Skin epidermis (tissue), 12 donors: ENCODE measurements around the gene SPATA21.
"Not testable (repeated sequence)": the region's sequence is repeated elsewhere in the genome, so short reads cannot be mapped to it uniquely, and the experiment has no call there.

Source experiments
- H3K27ac ChIP-seq, 21 experiments: fragments of 200-600 bp; sonication (generic) in 11 of 21; one replicate each; pipeline ENCODE4 v1.5.0; 2020; ENCODE audit warnings: mild to moderate bottlenecking in 3 of 21, inconsistent platforms in 2 of 21, moderate library complexity in 2 of 21
- H3K4me3 ChIP-seq, 7 experiments: fragments of 200-600 bp; sonication (generic) in 2 of 7; one replicate each; pipeline ENCODE4 v1.5.0; 2020; ENCODE audit warnings: inconsistent platforms in 2 of 7, mild to moderate bottlenecking in 2 of 7, moderate library complexity in 1 of 7

SPATA21 gene

DNA sequence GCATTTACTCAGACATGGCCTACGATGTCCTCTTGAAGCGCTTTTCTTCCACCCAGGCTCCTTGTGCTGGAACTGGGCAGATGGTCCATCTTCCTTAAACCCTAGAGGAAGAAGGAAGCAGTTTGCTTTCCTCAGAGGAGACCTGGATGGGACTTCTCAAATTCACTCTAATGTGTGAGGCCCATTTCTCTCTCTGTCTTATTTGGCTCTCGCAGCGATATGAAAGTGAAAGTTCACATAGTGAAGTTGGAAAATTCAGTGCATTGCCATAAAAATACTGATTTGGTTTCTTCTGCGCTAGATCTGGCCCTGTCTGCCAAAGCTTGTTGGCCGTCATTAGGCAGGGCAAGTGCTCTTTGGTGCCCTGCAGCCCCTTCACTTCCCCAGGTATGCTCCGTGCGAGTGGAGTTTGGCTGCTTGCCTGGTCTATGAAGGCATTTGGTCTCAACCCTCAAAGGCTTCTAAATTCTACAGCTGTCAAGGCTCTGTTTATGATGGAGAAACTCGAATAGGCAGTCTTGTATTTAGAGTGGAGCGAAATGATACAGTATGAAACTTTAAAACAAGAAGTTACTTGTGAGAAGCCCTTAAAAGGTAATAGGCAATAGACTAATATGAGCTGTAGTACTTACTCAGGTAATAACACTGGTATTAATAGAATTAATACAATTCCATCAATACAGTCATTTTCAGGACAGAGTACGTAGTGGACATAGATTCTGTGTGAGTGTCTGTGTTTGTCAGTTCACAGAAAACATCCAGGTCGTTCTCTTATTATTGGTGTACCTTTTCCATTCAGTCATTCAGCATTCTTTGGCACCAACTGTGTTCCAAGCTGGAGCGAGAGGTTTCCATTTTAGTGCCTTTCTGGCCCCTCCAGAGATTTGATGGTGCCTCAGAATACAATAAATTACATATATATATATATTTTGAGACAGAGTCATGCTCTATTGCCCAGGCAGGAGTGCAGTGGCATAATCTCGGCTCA is 49.7 kb downstream of the SPATA21 start:
- peak overlapping the region in 15 of 21 experiments; percentile 3 to 78 (median 36) for H3K27ac ChIP-seq
- H3K4me3 ChIP-seq, result peak overlapping the region in 1 of 7 experiments; percentile 30

DNA sequence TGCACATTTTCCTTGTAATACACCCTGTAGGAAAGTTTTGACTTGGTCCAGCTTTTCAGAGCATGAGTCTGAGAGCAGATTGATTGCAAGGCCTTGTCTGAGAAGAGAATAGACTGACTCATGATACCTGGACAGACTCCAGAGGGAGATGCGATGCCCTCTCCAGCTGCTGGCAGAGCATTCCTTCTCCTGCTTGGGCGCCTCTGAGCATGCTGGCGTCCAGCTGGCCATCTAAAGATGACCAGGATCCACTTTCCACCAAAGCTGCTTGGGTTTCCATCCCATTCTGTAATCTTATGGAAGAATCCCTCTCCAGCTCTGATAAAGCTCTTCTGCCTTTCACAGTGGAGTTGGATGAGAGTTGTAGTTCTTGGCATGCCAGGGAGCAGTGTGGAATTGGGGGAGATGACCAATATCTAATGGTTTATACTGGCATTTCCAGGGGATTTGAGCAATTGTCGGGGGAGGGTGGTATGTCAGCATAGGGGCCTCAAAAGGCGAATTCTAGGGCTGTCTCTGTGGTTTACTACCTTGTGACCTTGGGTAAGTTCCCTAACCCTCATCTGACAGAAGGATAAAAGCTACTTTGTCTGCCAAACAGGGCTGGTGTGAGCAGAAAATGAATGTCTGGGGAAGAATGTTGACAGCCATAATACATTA is 50.6 kb downstream of the SPATA21 start:
- Histone ChIP-seq H3K4me3 (no peak overlapping the region), H3K27ac (peak overlapping the region in 14 of 21 experiments; percentile 10 to 78 (median 36))

DNA sequence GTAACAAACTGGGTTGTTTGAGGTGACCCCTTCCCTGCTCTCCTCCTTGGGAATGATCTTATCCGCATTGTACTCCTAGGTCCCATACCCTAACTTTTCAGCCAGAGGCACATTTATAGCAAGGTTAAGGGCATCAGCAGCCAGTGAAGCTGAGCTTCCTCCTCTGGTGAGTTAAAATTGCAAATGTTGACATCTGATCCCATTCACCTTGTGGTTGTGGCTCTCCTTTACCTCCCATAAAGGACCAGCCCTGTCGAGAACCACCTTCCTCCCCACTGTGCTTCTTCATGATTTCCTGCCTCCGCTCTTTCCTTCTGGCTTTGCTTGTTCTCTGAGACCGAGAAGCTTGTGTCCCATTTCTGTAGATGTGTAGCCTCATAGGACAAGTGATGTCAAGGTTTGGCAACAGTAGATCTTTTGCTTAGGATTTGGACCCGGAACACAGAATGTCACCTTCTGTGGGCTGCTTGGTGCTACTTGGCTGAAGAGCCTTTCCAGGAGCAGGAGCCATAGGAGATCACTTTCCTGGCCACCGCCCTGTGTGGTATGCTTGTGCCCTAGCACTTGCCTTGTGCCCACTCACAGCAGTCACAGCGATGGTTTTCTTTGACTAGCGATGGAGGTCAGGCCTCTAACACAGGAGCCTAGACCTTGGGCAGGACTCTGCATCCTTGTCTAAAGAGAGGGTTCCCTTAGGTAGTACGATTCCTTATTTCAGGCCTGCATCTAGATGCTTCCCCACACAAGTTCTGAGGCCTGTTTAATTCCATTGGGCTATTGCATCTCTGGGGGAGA is 51.4 kb downstream of the SPATA21 start:
- Histone ChIP-seq H3K4me3 (no peak overlapping the region), H3K27ac (peak overlapping the region in 5 of 21 experiments; percentile 12 to 37 (median 28))

DNA sequence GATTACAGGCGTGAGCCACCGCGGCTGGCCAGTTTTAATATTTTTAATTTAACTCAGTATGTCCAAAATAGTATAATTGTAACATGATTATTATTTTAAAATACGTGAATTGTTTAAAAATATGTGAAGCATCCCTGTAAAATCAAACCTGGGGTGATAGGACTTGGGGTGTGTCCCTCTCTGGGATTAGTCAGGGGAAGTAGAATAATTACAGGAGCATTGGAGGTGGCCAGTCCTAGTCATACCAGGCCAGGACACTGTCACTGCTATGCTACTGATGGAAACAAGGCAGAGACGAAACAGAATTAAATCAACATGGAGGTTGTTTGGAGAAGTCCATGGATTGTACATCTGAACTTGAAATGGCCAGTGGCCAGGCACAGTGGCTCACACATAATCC is 53.3 kb downstream of the SPATA21 start:
- Histone ChIP-seq H3K4me3 (no peak overlapping the region), H3K27ac (no peak overlapping the region)

DNA sequence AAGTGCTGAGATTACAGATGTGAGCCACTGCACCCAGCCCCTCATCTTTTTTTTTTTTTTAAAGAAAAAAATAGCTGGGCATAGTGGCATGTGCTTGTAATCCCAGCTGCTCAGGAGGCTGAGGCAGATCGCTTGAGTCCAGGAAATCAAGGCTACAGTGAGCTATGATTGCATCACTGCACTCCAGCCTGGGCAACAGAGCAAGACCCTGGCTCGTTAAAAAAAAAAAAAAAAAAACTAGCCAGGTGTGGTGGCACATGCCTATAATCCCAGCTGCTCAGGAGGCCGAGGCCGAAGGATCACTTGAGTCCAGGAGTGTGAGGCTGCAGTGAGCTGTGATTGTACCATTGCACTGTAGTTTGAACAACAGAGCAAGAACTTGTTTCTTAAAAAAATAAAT is 56.4 kb downstream of the SPATA21 start:
- no peak overlapping the region for H3K4me3 ChIP-seq
- no peak overlapping the region for H3K27ac ChIP-seq

DNA sequence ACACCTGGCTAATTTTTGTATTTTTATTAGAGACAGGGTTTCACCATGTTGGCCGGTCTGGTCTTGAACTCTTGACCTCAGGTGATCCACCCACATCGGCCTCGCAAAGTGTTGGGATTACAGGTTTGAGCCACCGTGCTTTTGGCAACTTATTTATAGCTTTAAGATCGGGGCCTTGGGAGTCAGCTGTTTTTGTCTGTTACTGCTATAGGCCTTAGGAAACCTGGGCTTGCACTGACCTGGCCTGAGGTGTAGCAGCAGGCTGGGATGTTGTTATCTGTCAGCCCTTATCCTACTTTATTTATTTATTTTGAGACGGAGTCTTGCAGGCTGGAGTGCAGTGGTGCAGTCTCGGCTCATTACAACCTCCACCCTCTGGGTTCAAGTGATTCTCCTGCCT is 58.8 kb downstream of the SPATA21 start:
- H3K4me3 ChIP-seq, result no peak overlapping the region
- H3K27ac ChIP-seq, result no peak overlapping the region

DNA sequence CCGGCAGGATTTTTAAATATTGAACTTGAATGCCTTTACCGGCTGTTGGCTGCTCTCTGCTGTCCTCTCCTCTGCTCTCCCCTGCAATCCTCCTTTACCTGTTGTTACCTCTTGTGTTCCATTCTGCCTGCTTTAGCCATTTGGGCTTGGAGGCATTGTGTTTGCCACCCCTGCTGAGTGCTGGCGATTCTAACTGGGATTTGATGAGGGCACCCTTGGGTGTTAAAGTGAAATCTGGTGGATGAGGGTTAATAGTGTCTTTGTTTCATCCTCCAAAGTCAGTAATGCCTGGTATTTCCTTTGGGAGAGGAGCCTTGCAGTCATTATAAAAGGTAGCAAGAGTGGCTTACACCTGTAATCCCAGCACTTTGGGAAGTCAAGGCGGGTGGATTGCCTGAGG is 60.3 kb downstream of the SPATA21 start:
- H3K27ac ChIP-seq, result no peak overlapping the region
- H3K4me3 ChIP-seq, result no peak overlapping the region

DNA sequence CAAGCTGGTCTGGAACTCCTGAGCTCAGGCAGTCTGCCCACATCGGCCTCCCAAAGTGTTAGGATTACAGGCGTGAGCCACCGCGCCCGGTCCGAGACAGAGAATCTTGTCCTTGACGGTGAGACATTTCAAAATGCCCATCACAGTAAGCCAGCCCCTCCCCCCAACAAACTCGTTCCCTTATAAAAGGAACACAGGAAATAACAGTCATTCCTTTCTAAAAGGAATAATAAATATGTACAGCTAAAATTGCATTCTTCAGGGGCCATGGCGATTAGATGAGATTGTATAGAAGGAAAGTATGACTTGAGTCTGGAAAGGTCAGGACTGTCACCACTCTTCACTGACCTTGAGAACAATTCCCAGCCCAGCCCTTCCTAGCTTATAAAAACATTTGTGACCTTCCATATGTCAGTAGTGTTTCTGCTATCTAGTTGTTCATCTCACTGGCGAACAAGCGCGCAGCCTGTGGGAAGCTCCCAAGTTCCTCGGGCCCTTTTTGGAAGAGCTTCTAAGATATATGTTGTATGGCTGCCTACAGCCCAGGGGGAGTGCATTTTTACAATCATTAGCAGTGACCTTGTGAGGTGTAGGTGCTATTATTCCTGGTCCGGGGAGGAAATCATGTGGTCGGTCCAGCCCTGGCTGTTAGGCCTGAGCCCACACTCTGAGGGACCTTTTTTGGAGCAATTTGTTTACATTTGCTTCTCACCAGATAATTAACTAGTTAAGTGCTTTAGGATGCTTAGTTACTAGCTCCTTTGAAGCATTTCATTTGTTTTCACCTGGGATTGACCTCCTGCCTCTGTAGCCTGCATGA is 61.5 kb downstream of the SPATA21 start:
- no peak overlapping the region for H3K4me3 ChIP-seq
- H3K27ac ChIP-seq, result peak overlapping the region in 6 of 21 experiments; percentile 1 to 61 (median 19)

DNA sequence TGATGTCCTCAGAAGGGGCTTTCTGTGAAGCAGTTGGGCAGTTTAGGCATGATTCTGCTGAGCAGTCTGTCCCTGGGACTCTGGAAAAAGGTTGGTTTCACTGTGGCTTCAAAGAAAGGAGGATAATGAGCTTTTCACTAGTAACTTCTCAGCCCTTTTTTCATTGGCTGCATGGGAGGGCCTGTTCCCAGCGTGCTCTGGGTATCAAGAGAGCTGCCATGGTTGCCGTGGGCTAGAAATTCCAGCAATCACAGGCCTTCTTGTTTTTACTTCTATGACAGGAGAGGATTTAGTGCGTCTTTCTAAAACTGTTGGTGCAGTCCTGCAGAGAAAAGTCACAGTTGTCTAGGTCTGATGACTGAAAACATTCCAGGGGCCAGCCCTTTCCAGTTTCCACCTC is 63.0 kb downstream of the SPATA21 start:
- Histone ChIP-seq H3K4me3 (no peak overlapping the region), H3K27ac (no peak overlapping the region)

DNA sequence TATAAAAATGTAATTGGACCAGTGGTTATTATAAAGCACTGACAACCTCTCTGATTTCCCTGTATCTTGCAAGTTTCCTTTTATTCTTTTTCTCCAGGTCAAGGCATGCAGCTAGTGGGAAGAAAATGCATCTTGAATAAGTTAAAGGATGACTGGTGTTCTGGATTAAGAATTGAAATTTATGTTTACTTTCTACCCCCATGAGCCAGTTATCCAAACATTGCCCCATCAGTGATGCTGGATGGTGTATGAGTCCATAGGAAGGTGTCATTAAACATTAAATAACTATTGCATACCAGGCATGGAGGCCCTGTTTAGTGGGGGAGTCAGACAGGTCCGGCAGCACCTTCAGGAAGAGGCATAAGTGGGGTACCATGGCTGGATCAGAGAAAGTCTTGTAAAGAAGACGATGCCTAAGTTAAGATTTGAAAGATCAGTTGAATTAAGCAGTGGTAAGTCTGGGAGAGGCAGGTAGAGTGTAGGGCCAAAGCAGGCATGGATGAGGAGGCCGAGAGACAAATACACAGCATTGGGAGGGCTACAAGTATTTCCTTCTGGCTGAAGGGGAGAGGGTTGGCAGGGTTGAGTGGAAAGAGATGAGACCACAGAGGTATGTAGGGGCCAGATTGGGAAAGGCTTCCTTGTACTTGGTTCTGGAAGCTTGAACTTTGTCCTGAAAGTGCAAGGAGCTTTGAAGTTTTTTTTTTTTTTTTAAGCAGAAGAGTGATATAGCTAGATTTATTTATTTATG is 64.5 kb downstream of the SPATA21 start:
- H3K27ac ChIP-seq, result no peak overlapping the region
- H3K4me3 ChIP-seq, result no peak overlapping the region

DNA sequence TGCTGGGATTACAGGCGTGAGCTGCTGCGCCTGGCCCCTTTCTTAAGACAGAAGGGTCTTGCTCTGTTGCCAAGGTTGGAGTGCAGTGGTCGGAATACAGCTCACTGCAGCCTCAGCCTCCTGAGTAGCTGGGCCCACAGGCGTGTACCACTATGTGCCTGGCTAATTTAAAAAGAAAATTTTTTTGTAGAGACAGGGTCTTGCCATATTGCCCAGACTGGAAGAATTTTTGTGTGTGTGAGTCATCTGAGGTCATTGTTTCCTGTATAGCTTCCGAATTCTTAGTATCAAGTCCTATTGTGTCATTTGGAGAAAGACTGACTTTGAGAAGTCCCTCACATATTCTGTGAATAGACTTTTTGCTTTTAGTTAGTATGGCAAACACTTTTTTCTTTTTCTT is 65.5 kb downstream of the SPATA21 start:
- H3K27ac ChIP-seq, result no peak overlapping the region
- no peak overlapping the region for H3K4me3 ChIP-seq

DNA sequence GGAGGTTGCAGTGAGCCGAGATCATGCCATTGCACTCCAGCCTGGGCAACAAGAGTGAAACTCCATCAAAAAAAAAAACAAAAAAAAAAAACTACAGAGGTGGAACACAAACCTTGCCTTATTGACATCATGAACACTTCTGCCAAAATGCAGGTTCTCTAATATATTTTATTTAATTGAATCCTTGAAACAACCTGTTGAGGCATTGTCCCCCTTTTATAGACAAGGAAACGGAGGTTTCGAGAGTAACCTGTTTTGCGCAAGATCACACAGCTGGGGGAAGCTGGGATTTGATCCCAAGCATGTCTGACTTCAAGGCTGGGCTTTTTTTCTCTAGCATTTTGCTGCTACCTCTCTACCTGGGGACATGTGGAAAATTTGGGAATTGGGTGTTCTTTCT is 67.4 kb downstream of the SPATA21 start:
- no peak overlapping the region for H3K27ac ChIP-seq
- H3K4me3 ChIP-seq, result no peak overlapping the region

DNA sequence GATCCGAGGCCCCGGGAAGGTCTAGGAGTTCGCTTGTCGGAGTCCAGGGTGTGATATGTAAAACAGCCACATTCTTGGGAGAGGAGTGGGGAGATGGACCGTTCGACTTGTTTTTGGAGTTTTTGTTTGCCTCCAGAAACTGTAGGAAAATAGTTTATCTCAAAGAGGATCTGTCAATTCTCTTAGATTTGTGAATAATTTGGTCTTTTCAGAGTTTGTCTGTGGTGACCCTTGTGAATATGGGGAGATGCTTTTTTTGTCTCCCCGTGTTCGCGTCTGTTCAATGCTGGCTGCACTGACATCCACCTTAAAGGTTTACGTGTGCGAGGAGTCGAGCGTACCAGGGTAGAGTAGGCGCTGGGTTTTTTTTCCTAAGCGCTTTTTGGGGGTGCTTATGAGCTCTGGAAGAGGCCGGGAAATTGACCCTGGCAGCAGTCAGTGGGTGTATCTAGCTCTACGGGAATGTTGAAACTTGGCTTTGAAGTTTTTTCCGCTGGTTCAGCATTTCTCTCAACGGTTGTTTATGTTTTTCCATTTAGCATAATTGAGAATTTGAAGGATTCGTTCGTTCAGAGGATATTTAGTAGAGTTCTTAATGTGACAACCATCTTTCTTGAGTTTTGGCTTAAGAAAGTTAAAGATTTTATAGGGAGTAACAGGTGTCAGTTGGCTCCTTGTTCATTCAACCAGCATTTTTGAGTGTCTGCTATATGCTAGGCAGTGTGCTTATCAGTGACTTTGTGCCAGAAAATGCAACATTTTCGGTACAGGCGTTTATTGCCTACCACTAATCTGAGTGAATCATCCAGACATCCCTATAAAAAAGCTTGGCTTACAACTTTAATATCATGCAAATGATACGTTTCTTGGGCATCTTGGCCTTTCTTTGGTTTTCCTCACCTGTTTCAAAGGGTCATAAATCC is 69.0 kb downstream of the SPATA21 start:
- Histone ChIP-seq H3K27ac (peak overlapping the region; percentile 75 to 99 (median 96)), H3K4me3 (peak overlapping the region; percentile 69 to 84 (median 74))

DNA sequence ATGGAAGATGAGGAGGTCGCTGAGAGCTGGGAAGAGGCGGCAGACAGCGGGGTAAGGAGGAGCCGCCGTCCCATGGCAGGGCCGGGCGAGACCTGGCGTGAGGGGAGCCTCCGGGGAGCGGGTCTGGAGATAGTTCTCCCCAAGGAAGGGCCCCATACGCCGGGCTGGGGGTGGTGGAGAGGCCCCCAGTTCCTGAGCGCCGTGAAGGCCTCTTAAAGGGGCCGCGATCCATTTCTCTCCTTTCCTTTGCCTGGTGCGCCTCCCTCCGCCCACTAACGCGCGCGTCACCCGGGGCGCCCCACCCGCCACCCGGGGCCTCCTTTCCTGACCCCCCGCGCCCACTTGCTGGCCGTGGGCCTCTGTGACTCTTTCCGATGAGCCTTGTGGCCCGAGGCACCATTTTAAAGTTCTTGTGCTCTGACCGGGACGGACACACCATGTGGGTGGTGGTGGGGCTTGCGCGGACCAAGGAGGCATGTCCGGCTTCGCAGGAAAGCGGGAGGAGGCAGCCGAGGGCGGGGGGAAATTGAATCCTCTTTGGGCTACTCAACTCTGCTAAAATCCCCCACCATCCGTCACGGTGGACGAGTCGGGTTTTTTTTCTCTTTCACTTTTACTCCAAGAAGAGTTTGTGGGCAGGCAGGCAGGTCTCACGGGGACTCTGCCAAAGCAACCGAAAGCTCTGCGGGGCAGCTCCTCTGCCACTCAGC is 69.8 kb downstream of the SPATA21 start:
- H3K4me3 ChIP-seq, result peak overlapping the region; percentile 69 to 84 (median 74)

DNA sequence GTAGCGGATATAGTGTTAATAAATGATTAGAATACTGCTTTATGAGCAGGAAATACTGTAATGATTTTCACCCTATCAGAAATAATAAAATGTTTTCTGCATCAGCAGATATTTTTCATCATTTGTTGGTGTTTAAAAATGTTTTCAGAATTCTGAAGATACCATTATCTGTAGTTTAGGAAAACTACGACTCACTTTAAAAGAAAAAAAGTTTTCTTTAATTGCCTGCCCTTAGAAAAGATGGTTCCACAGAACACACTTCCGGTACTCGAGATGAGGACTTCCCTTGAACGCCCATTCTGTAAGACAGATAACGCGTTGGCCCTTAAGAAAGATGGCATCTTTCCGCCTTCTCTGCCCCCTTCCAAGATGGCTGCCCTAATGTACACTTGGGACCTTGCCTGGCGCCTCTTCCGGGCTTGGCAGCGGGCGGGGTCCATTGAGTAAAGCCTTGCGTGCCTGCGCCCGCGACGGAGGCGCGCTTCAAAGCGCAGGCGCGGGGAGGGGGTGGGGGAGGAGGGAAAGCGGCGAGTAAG is 70.4 kb downstream of the SPATA21 start, which contains the start of gene SZRD1:
Gene SZRD1 (plus strand): TSS at position 521 of the 536 bp plus-strand sequence. CDS start 16 bp downstream, outside the sequence.
- H3K27ac ChIP-seq, result peak within 1 kb of the TSS; percentile 75 to 99 (median 96)
- H3K4me3 ChIP-seq, result peak within 1 kb of the TSS; percentile 69 to 84 (median 74)

More for the DNA sequence above, 69.8 kb downstream of the SPATA21 start:
- peak overlapping the region; percentile 75 to 99 (median 96) for H3K27ac ChIP-seq

DNA sequence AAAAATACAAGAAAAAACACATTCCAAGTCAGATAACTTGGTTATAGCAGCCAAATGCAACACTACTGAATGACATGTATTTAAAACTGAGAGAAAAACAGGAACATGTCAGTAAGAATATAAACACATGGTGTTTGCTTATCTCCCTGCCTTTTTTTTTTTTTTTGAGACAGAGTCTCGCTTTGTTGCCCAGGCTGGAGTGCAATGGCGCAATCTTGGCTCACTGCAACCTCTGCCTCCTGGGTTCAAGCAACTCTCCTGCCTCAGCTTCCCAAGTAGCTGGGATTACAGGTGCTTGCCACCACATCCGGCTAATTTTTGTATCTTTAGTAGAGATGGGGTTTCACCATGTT is 72.1 kb downstream of the SPATA21 start:
- not testable (repeated sequence) for H3K27ac ChIP-seq, H3K4me3 ChIP-seq
